DOHH2 (cell line): Measurements from ENCODE around the gene SESN2.

ENCODE experiments used
- H3F3A ChIP-seq: fragments of 200-600 bp; sonication (generic), shearing (Covaris generic); 2 replicates; pipeline ENCODE4 v1.6.0; 2016; ENCODE audit warnings: antibody characterized with exemption, mild to moderate bottlenecking; ENCODE audit not compliant: control insufficient read depth, insufficient read depth
- H3K27ac ChIP-seq: fragments of 200-600 bp; sonication (generic); 2 replicates; pipeline ENCODE4 v1.5.1; 2014; ENCODE audit warnings: low read depth, mild to moderate bottlenecking, low read length, moderate library complexity
- H3K27me3 ChIP-seq: fragments of 200-600 bp; sonication (generic); 2 replicates; pipeline ENCODE4 v1.6.1; 2014; ENCODE audit warnings: mild to moderate bottlenecking, low read length, mixed read lengths; ENCODE audit not compliant: control insufficient read depth
- H3K36me3 ChIP-seq: fragments of 200-600 bp; sonication (generic); 2 replicates; pipeline ENCODE4 v1.6.1; 2014; ENCODE audit warnings: mild to moderate bottlenecking, low read length, moderate library complexity, mixed read lengths; ENCODE audit not compliant: control insufficient read depth
- H3K4me1 ChIP-seq: fragments of 200-600 bp; sonication (generic); 2 replicates; pipeline ENCODE4 v1.6.1; 2014; ENCODE audit warnings: mild to moderate bottlenecking, low read length, mixed read lengths; ENCODE audit not compliant: control insufficient read depth
- H3K4me2 ChIP-seq: fragments of 200-600 bp; sonication (generic); 2 replicates; pipeline ENCODE4 v1.6.0; 2014; ENCODE audit warnings: mild to moderate bottlenecking, low read length, moderate library complexity
- H3K4me3 ChIP-seq: fragments of 200-600 bp; sonication (generic); 2 replicates; pipeline ENCODE4 v1.5.1; 2014; ENCODE audit warnings: mild to moderate bottlenecking, low read length, mixed read lengths
- H3K79me2 ChIP-seq: fragments of 200-600 bp; sonication (generic); 2 replicates; pipeline ENCODE4 v1.6.1; 2014; ENCODE audit warnings: mild to moderate bottlenecking, low read length, mixed read lengths; ENCODE audit not compliant: control insufficient read depth
- H3K9me2 ChIP-seq: fragments of 200-600 bp; sonication (generic); replicated peaks from 2 replicates; pipeline ENCODE4 v1.6.1; 2014; ENCODE audit warnings: mild to moderate bottlenecking, low read length, mixed read lengths; ENCODE audit not compliant: control insufficient read depth
- H3K9me3 ChIP-seq: fragments of 200-600 bp; sonication (generic); 2 replicates; pipeline ENCODE4 v1.6.1; 2014; ENCODE audit warnings: antibody characterized with exemption, low read length, mixed read lengths; ENCODE audit not compliant: control insufficient read depth, insufficient read depth
- H4K20me1 ChIP-seq: fragments of 200-600 bp; sonication (generic); 2 replicates; pipeline ENCODE4 v1.6.0; 2014; ENCODE audit warnings: low read depth, mild to moderate bottlenecking, antibody characterized with exemption, low read length, moderate library complexity; ENCODE audit not compliant: control insufficient read depth, insufficient read depth
- CTCF ChIP-seq: fragments of 200-600 bp; sonication (generic); IDR thresholded peaks from one replicate; pipeline ENCODE4 v1.5.1; 2014; ENCODE audit warnings: antibody characterized with exemption, mild to moderate bottlenecking, low read depth, low read length; ENCODE audit not compliant: poor library complexity, severe bottlenecking
- EZH2phosphoT487 ChIP-seq: fragments of 200-600 bp; sonication (generic); IDR thresholded peaks from 2 replicates; pipeline ENCODE4 v1.6.1; 2017; ENCODE audit warnings: borderline replicate concordance, mild to moderate bottlenecking, antibody characterized with exemption, low read length, moderate library complexity, mixed read lengths

SESN2 gene

GRCh38 chr1:28281608-28282425 is 22.5 kb downstream of the SESN2 start:
- H3K4me1 ChIP-seq = no peaks in the 10 kb centered on the region
- H3K27me3 ChIP-seq = no peaks in the 10 kb centered on the region
- no peak for TF ChIP-seq EZH2phosphoT487
- TF ChIP-seq CTCF = no peak
- no peaks in the 10 kb centered on the region for H3K79me2 ChIP-seq
- no peak overlapping the region for H3K4me2 ChIP-seq
- H3K9me3 ChIP-seq = no peaks in the 10 kb centered on the region
- no peak overlapping the region for H3K4me3 ChIP-seq
- H3K27ac ChIP-seq = no peak overlapping the region
- no peaks in the 10 kb centered on the region for H3K9me2 ChIP-seq
- no peaks in the 10 kb centered on the region for H3F3A ChIP-seq
- H4K20me1 ChIP-seq = no peaks in the 10 kb centered on the region
- peaks cover 14% of the 10 kb centered on the region for H3K36me3 ChIP-seq

- Histone ChIP-seq H3K4me1 (no peaks in the 10 kb centered on the region), H4K20me1 (no peaks in the 10 kb centered on the region), H3K27me3 (0 out of 2 replicates have a peak, but pooled peaks cover 3% of the 10 kb centered on the region), H3K27ac (no peak overlapping the region), H3F3A (no peaks in the 10 kb centered on the region), H3K4me2 (no peak overlapping the region), H3K79me2 (no peaks in the 10 kb centered on the region), H3K36me3 (peaks cover 14% of the 10 kb centered on the region), H3K9me2 (no peaks in the 10 kb centered on the region), H3K9me3 (no peaks in the 10 kb centered on the region), H3K4me3 (no peak overlapping the region)
- TF ChIP-seq EZH2phosphoT487 (no peak), CTCF (no peak)
Observed at GRCh38 chr1:28282426-28283407, 23.4 kb downstream of the SESN2 start.

GRCh38 chr1:28286111-28286510 is 26.8 kb downstream of the SESN2 start:
- no peaks in the 10 kb centered on the region for H3K36me3 ChIP-seq
- no peak overlapping the region for H3K27ac ChIP-seq
- no peaks in the 10 kb centered on the region for H4K20me1 ChIP-seq
- no peak overlapping the region for H3K4me2 ChIP-seq
- H3K4me1 ChIP-seq = no peaks in the 10 kb centered on the region
- no peak overlapping the region for H3K4me3 ChIP-seq
- H3F3A ChIP-seq = no peaks in the 10 kb centered on the region
- H3K79me2 ChIP-seq = no peaks in the 10 kb centered on the region
- no peaks in the 10 kb centered on the region for H3K9me2 ChIP-seq
- no peaks in the 10 kb centered on the region for H3K9me3 ChIP-seq
- TF ChIP-seq CTCF (no peak), EZH2phosphoT487 (no peak)
- H3K27me3 ChIP-seq = 0 out of 2 replicates have a peak, but pooled peaks cover 3% of the 10 kb centered on the region
